ENCODE measurements around the gene ZNF24. TPM values are rescaled to one million over a fixed set of nuclear protein-coding genes. Genes with fewer than 3 reads are reported as not detected.
A peak's percentile ranks its signal among the peaks of the same experiment; 100 is the strongest.

The ZNF24 gene
- total RNA-seq, 1 experiment from 2014 or later, result 46.8 TPM

- intact Hi-C loops (cut with micrococcal nuclease; ENCODE audit: unreplicated experiment), result loop anchor here (10.0 kb wide), 1 partner anchor 110 kb away; no protein-coding TSS in a partner anchor
- POLR2A ChIA-PET, result interaction anchor here (0.5 to 0.7 kb wide), 4 partner anchors 10 to 1699 kb away, joined by 3 to 7 read pairs (median 3); no protein-coding TSS in a partner anchor
- no peak for TF ChIP-seq TCF7L2 (IDR thresholded peaks at IDR 0.05; ENCODE audit: low read depth, low read length)
- no peak for TF ChIP-seq POLR2AphosphoS5 (IDR thresholded peaks at IDR 0.05; ENCODE audit: low read depth, low read length)
- TF ChIP-seq REST (IDR thresholded peaks at IDR 0.05; ENCODE audit: insufficient read depth in 1 of 2, low read depth in 2 of 2, low read length in 1 of 2), result no peak
- no peak for TF ChIP-seq SIN3A (IDR thresholded peaks at IDR 0.05; ENCODE audit: borderline replicate concordance, insufficient read depth, low read depth, low read length)
- TF ChIP-seq CTCF (IDR thresholded peaks at IDR 0.05), result no peak
These were observed 678 bp upstream of the ZNF24 start for GRCh38 chr18:35344736-35345459.

GRCh38 chr18:35343488-35343935, 708 bp downstream of the ZNF24 start:
- intact Hi-C loops (cut with micrococcal nuclease; ENCODE audit: unreplicated experiment), result loop anchor here (10.0 kb wide), 1 partner anchor 109 kb away; no protein-coding TSS in a partner anchor
- POLR2A ChIA-PET, result no interaction called here

More at GRCh38 chr18:35344736-35345459, 678 bp upstream of the ZNF24 start:
- CTCF ChIA-PET, result interaction anchor here (1.3 to 3.2 kb wide), 2 partner anchors 10 to 113 kb away, joined by 4 to 14 read pairs; no protein-coding TSS in a partner anchor
- Histone ChIP-seq H3K36me3 (ENCODE audit: control insufficient read depth, insufficient read depth, low read length) (peaks cover 10% of the 10 kb centered on the region; the same call in 1 of the 2 replicates), H3K27ac (ENCODE audit: low read length) (peak overlapping the region; percentile 92), H3K4me3 (ENCODE audit: low read depth in 2 of 2, low read length in 2 of 2) (peak overlapping the region; percentile 75 to 82), H3K9me3 (ENCODE audit: control insufficient read depth, insufficient read depth, low read depth, low read length) (no peaks in the 10 kb centered on the region), H3K27me3 (ENCODE audit: control insufficient read depth, insufficient read depth, low read length) (no peaks in the 10 kb centered on the region), H3K4me1 (ENCODE audit: control insufficient read depth, insufficient read depth, low read length) (peaks cover 20% of the 10 kb centered on the region)
- no TSS peak for BruUV-seq (replicated peaks)
- in situ Hi-C loops (cut with HindIII; ENCODE audit: low pct_unique_long_range_greater_than_20kb, low sequenced_read_pairs), result no loop called here
- no peak for DNase-seq (ENCODE audit: low read depth, low spot score)
- no peak; the same call in none of the 2 replicates for ATAC-seq

More at GRCh38 chr18:35343488-35343935, 708 bp downstream of the ZNF24 start:
- Histone ChIP-seq H3K4me3 (ENCODE audit: low read depth in 2 of 2, low read length in 2 of 2) (peak overlapping the region; percentile 75 to 82), H3K27ac (ENCODE audit: low read length) (peak overlapping the region; percentile 92), H3K9me3 (ENCODE audit: control insufficient read depth, insufficient read depth, low read depth, low read length) (no peaks in the 10 kb centered on the region), H3K27me3 (ENCODE audit: control insufficient read depth, insufficient read depth, low read length) (no peaks in the 10 kb centered on the region), H3K36me3 (ENCODE audit: control insufficient read depth, insufficient read depth, low read length) (peaks cover 20% of the 10 kb centered on the region), H3K4me1 (ENCODE audit: control insufficient read depth, insufficient read depth, low read length) (peaks cover 20% of the 10 kb centered on the region)
- TF ChIP-seq SIN3A (IDR thresholded peaks at IDR 0.05; ENCODE audit: borderline replicate concordance, insufficient read depth, low read depth, low read length), result no peak
- no peak for TF ChIP-seq POLR2AphosphoS5 (IDR thresholded peaks at IDR 0.05; ENCODE audit: low read depth, low read length)
- TF ChIP-seq CTCF (IDR thresholded peaks at IDR 0.05), result no peak
- no peak for TF ChIP-seq REST (IDR thresholded peaks at IDR 0.05; ENCODE audit: insufficient read depth in 1 of 2, low read depth in 2 of 2, low read length in 1 of 2)
- no peak for TF ChIP-seq TCF7L2 (IDR thresholded peaks at IDR 0.05; ENCODE audit: low read depth, low read length)
- CTCF ChIA-PET, result no interaction called here
- in situ Hi-C loops (cut with HindIII; ENCODE audit: low pct_unique_long_range_greater_than_20kb, low sequenced_read_pairs), result no loop called here
- 0 out of 2 replicates have a peak, but pooled peaks have one; percentile 2 for ATAC-seq
- DNase-seq (ENCODE audit: low read depth, low spot score), result no peak
- BruUV-seq (replicated peaks), result TSS peak; percentile 61

All from Panc1 (cell line).